Adrenal gland (tissue), 12 donors: ENCODE measurements around the gene TMEM134. TPM values are rescaled to one million over a fixed set of nuclear protein-coding genes. Genes with fewer than 3 reads are reported as not detected.

Experiments used
- DNase-seq, 7 donors: peaks; one replicate each; pipeline ENCODE4 v3.0.0-alpha.2; 2019 to 2020
- H3K27ac ChIP-seq, 5 donors: fragments of 200-600 bp; sonication (generic) in 4 of 5; 1 replicate in 3 of 5; 2 replicates in 2 of 5; pipeline versions ENCODE4 v1.5.1 to v1.8.0; 2016 to 2020; ENCODE audit warnings: mild to moderate bottlenecking in 1 of 5
- H3K27me3 ChIP-seq: fragments of 200-600 bp; 2 replicates; pipeline ENCODE4 v1.8.0; 2021
- H3K36me3 ChIP-seq, 2 donors: fragments of 200-600 bp; replicated peaks in 1 of 2; 1 replicate in 1 of 2; 2 replicates in 1 of 2; pipeline versions ENCODE4 v1.5.1 to v1.8.0; 2018 to 2022
- H3K4me1 ChIP-seq, 2 donors: fragments of 200-600 bp; replicated peaks in 1 of 2; 1 replicate in 1 of 2; 2 replicates in 1 of 2; pipeline versions ENCODE4 v1.5.1 to v1.8.0; 2018 to 2021
- H3K4me3 ChIP-seq, 4 donors: fragments of 200-600 bp; sonication (generic) in 3 of 4; one replicate each; pipeline ENCODE4 v1.5.1; 2016 to 2018
- H3K9me3 ChIP-seq, 3 donors: fragments of 200-600 bp; sonication (generic) in 1 of 3; replicated peaks in 1 of 3; 1 replicate in 2 of 3; 2 replicates in 1 of 3; pipeline versions ENCODE4 v1.5.1 to v1.8.0; 2016 to 2021
- POLR2A ChIP-seq, 2 donors: fragments of 450-650 bp; IDR thresholded peaks; one replicate each; pipeline ENCODE4 v1.6.1; 2017; ENCODE audit warnings: antibody characterized with exemption in 2 of 2, mild to moderate bottlenecking in 2 of 2, moderate library complexity in 1 of 2
- WGBS, 4 donors: extraction: QIAGEN DNeasy Blood & Tissue Kit in 2 of 4; methylation state at CpG; one replicate each; pipeline versions ENCODE4 v1.1.5 to v1.1.7; 2013 to 2017; 5-methylcytosine and 5-hydroxymethylcytosine counted together
- intact Hi-C, 2 donors: fragments of 100-400 bp; cut with DNase I; formaldehyde crosslinking; loops; one replicate each; pipeline versions ENCODE4 v1.14.1 to v1.15.0; 2022 to 2023
- polyA plus RNA-seq, 3 donors: library from polyadenylated mRNA; stranded (reverse); fragments of 200-250 nt in 2 of 3; fragments of 350-450 nt in 1 of 3; fragmentation: Illumina TruSeq in 1 of 3; extraction: RNeasy Lipid Tissue Mini Kit (QIAGEN cat#74804) in 1 of 3; gene quantifications; one replicate each; pipeline ENCODE4 v1.2.3, GENCODE V29; 2013 to 2014
- total RNA-seq, 9 donors: library from RNA; depleted of rRNA in 4 of 9; stranded (reverse); fragments of >200 nt in 4 of 9; fragments of 120-200 nt in 1 of 9; fragmentation: NEBNext Ultra II Directional in 1 of 9; extraction: Animal tissue kit (Norgen Biotek cat#: 25700) in 1 of 9; gene quantifications; one replicate each; pipeline versions ENCODE4 v1.1.0 to v1.2.4, GENCODE V29; 2013 to 2023
- TF ChIP-seq, protein P1 (sequence below), 6 experiments: fragments of 450-650 bp in 4 of 6; fragments of 200-600 bp in 2 of 6; sonication (generic) in 1 of 6; IDR thresholded peaks; 1 replicate in 5 of 6; 2 replicates in 1 of 6; pipeline versions ENCODE4 v1.5.1 to v1.8.0; 2016 to 2021; ENCODE audit warnings: antibody characterized with exemption in 6 of 6, mild to moderate bottlenecking in 2 of 6, moderate library complexity in 1 of 6
- donor health status: healthy with polysubstance abuse.
- donor health status: Bipolar disorder and iron deficiency.
- donor health status: DM: yes; HTN: yes; CAD: no.
- donor health status: DM: no; HTN: no; CAD: no.
- donor health status: DM: no; HTN: no; CAD: no.
- donor health status: DM: yes; HTN: yes; CAD: no.

Gene TMEM134
- total and polyA plus RNA-seq, 12 donors = 15.5 to 257 (median 98.0) TPM

DNA sequence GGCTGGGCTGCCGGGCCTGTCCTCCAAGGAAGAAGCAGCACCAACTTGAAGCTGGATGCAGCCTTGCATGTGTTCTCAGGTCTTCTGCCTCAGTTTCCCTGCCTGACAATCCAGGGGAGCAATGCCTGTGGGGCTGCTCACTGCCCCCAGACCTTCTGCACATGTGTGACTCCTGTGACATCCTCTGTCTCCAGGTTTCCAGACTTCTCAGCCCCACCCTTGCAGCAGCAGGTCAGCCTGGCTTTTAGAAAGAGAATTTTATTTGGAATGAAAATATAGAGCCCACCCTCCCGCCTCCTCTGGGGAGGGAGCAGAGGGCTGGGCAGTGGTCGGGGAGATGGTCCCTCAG lies 31.3 kb downstream of the TMEM134 start:
- no peak overlapping the region for H3K4me3 ChIP-seq
- intact Hi-C loops = no loop called here
- TF ChIP-seq POLR2A (IDR thresholded peaks at IDR 0.05) = no peak
- peaks cover 0 to 63% of the 10 kb centered on the region in 2 donors for H3K36me3 ChIP-seq
- no peak for DNase-seq
- no peak overlapping the region for H3K27ac ChIP-seq
- no peaks in the 10 kb centered on the region for H3K9me3 ChIP-seq
- H3K4me1 ChIP-seq = peaks cover 0 to 22% of the 10 kb centered on the region in 2 donors
- H3K27me3 ChIP-seq = no peaks in the 10 kb centered on the region
- WGBS, 4 donors = 57 to 74% (median 71%) methylated on average over 2 to 3 of the region's 3 CpGs

DNA sequence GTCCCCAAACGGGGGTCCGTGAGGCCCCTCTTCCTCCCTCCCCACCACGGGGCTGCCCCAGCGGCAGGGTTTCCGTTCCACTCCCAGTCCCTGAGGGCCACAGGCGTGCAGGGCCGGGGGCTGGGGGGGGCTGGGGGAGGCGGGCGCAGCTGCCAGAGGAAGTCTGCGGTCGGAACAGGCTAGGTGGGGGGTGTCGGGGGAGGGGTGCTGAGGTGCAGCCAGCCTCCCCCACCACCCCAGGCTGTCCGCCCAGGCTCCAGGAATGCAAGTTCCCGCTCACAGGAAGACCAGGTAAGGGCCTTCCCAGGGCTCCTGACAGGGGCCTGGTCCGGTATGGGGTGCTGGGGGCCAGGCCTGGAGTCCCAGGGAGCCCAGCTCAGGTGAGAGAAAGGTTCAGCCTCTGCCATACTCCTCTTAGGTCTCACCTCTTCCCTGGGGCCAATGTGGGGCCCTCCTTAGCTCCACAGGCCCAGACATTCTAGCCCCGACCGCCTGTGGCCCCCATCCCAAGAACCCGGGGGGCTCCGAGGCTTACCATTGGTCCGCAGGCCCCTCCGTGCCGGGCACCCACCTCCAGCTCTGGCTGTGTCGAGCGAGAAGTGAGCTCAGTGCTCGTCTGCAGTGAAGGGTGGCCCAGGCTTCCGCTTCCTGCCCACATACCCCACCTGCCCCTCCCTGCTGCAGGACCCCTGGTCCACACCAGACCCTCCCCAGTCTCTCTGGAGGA lies 31.8 kb downstream of the TMEM134 start, which contains the start of gene PTPRCAP:
Gene PTPRCAP, minus strand, starts transcription at position 601 of the 727 bp plus-strand sequence. Its CDS starts 63 bp downstream, at position 538.
- Histone ChIP-seq H3K4me3 (no peak within 1 kb of the TSS), H3K9me3 (no peaks in the 10 kb centered on the region), H3K36me3 (peaks cover 0 to 68% of the 10 kb centered on the region in 2 donors), H3K27ac (peak within 1 kb of the TSS in 2 of 5 donors; percentile 71 to 76), H3K4me1 (peaks cover 0 to 17% of the 10 kb centered on the region in 2 donors), H3K27me3 (no peaks in the 10 kb centered on the region)
- intact Hi-C loops = no loop called here
- 68 to 90% (median 77%) methylated on average over 4 to 26 of the region's 26 CpGs for WGBS, 4 donors
- TF ChIP-seq, protein P1, sequence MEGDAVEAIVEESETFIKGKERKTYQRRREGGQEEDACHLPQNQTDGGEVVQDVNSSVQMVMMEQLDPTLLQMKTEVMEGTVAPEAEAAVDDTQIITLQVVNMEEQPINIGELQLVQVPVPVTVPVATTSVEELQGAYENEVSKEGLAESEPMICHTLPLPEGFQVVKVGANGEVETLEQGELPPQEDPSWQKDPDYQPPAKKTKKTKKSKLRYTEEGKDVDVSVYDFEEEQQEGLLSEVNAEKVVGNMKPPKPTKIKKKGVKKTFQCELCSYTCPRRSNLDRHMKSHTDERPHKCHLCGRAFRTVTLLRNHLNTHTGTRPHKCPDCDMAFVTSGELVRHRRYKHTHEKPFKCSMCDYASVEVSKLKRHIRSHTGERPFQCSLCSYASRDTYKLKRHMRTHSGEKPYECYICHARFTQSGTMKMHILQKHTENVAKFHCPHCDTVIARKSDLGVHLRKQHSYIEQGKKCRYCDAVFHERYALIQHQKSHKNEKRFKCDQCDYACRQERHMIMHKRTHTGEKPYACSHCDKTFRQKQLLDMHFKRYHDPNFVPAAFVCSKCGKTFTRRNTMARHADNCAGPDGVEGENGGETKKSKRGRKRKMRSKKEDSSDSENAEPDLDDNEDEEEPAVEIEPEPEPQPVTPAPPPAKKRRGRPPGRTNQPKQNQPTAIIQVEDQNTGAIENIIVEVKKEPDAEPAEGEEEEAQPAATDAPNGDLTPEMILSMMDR (IDR thresholded peaks at IDR 0.05) = no peak
- no peak for TF ChIP-seq POLR2A (IDR thresholded peaks at IDR 0.05)
- DNase-seq = no peak

DNA sequence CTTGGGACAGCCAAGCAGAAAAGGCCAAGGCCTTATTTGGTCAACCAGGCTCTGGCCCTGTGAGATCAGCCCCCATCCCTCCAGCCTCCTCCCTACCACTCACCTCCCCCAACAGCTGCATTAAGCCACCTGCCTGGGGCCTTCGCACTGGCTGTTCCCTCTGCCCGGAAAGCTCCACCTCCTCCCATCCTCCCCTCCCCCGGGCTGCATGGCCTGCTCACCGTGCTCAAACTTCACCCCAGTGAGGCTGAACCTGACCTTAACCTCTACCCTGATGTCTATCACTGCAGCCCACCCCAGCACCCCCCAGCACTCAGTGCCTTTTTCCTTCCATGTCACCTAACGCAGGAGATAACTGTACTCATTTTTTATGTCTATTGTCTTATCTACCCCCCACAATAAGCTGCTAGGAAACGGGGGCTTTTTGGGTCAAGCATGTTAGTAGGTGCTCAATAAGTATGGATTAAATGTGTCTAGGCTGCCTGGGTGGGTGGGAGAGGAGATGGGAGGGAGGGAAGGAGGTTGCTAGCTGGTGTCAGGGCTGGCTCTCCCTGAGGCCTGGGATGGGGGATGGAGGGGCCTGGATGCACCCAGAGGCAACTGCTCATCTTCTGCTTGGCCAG lies 32.5 kb downstream of the TMEM134 start:
- WGBS, 4 donors = 55 to 57% (median 56%) methylated on average over 6 of the region's 6 CpGs
- Histone ChIP-seq H3K9me3 (no peaks in the 10 kb centered on the region), H3K27me3 (no peaks in the 10 kb centered on the region), H3K36me3 (peaks cover 0 to 70% of the 10 kb centered on the region in 2 donors), H3K4me1 (peaks cover 0 to 16% of the 10 kb centered on the region in 2 donors), H3K27ac (peak overlapping the region in 2 of 5 donors; percentile 71 to 76), H3K4me3 (no peak overlapping the region)
- intact Hi-C loops = no loop called here
- peak in 2 of 7 donors; percentile 37 to 62 for DNase-seq
- TF ChIP-seq, protein P1 (IDR thresholded peaks at IDR 0.05) = no peak
- TF ChIP-seq POLR2A (IDR thresholded peaks at IDR 0.05) = no peak

DNA sequence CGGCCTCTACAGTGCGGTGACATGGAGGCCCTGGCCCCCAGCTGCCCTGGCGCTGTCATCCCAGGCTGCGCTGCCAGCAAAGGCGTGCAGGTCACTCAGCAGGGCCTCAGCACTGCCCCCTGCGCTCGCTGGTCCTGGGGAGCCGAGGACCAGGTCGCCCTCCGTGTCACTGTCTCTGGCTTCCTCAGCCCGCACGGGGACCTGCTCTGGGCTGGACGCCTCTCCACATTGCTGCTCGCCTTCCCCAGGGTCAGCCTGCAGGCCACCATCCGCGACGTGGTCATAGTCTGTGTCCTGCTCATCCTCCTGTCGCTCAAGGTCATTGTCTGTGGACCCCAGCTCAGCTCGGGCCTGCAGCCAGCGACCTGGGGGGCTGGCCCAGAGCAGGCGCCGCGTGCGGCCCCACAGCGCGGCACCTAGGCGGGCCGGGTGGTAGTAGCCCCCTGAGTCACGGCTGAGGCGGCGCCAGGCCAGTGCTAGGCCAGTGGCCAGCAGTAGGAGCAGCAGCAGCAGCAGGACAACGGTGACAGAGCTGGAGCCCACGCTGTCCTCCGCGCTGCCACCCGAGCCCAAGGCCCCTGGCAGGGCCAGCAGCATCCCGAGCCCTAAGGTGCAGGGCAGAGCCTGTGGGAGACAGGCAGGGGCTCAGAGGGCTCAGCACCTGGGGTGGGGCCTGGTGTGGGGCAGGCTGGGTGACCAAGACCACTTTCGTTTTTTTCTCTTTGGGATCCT lies 33.2 kb downstream of the TMEM134 start:
- Histone ChIP-seq H3K27ac (peak overlapping the region in 2 of 5 donors; percentile 71 to 76), H3K4me3 (no peak overlapping the region), H3K4me1 (peaks cover 0 to 16% of the 10 kb centered on the region in 2 donors), H3K36me3 (peaks cover 0 to 71% of the 10 kb centered on the region in 2 donors), H3K27me3 (no peaks in the 10 kb centered on the region), H3K9me3 (no peaks in the 10 kb centered on the region)
- DNase-seq = peak in 3 of 7 donors; percentile 50 to 66 (median 63)
- 69 to 74% (median 71%) methylated on average over 10 to 38 of the region's 38 CpGs for WGBS, 4 donors
- no peak for TF ChIP-seq POLR2A (IDR thresholded peaks at IDR 0.05)
- TF ChIP-seq, protein P1 (IDR thresholded peaks at IDR 0.05) = no peak
- intact Hi-C loops = no loop called here
